GM21619 (cell line): ENCODE results near the gene TCF7.

Experiments
- ATAC-seq: cut with Tn5 transposase; IDR thresholded peaks from one replicate; pipeline ENCODE4 v1.9.1; 2021; ENCODE audit not compliant: unreplicated experiment

The TCF7 gene

DNA sequence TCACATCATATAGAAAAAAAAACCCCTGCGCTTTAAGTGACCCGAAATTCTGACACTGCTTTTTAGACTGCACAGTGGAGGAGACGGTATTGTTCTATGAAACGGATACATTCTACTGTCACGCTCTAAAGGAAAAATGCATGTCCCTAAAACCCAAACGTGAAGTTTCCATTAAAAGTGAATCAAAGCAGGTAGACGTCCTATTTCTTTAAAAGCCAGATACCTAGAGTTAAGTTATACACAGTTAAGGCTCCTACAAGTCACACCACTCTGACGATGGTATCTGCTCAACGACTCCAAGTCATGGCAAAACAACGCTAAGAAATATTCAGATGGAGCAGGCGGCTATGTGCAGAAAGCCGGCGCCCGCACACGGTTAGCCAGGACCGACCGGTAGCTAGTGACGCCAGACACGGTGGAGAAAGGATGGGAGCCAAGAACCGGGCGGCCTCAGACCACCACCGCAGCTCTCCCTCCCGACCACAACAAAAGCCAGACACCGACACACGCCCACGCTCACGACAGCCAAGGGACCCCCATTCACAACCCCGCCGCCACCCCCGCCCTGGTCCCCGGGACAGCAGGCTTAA, 61.5 kb downstream of the TCF7 start:
- peak; percentile 11 for ATAC-seq

- peak; percentile 69 for ATAC-seq
Observed at GRCh38 chr5:134176511-134177368, 62.3 kb downstream of the TCF7 start, which contains the start of gene SKP1. Gene SKP1 (minus strand): TSS chr5:134176950. CDS start chr5:134174022, 2,928 bp downstream.

- no peak for ATAC-seq
Observed at GRCh38 chr5:134177369-134178095, 63.1 kb downstream of the TCF7 start.

- ATAC-seq, result no peak
Observed at GRCh38 chr5:134178096-134178419, 63.6 kb downstream of the TCF7 start.

DNA sequence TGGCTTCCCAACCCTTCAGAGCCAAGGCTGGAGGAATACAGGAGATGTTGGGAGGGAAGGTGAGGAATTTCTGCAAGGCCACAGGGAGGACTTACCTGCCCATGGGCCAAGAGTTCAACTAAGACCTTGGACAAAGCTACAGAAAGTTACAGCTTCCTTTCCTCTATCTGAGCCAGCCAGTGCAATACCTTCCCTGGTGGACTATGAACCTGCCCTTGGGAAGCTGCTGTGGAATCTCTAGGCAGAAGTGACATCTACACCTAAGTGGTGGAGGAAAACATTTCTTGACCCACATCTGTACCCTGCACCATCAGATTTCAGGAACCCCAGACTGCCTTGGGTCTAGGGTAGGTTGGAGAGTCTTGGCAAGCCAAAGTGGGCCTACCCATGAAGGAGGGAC, 69.0 kb downstream of the TCF7 start:
- no peak for ATAC-seq

DNA sequence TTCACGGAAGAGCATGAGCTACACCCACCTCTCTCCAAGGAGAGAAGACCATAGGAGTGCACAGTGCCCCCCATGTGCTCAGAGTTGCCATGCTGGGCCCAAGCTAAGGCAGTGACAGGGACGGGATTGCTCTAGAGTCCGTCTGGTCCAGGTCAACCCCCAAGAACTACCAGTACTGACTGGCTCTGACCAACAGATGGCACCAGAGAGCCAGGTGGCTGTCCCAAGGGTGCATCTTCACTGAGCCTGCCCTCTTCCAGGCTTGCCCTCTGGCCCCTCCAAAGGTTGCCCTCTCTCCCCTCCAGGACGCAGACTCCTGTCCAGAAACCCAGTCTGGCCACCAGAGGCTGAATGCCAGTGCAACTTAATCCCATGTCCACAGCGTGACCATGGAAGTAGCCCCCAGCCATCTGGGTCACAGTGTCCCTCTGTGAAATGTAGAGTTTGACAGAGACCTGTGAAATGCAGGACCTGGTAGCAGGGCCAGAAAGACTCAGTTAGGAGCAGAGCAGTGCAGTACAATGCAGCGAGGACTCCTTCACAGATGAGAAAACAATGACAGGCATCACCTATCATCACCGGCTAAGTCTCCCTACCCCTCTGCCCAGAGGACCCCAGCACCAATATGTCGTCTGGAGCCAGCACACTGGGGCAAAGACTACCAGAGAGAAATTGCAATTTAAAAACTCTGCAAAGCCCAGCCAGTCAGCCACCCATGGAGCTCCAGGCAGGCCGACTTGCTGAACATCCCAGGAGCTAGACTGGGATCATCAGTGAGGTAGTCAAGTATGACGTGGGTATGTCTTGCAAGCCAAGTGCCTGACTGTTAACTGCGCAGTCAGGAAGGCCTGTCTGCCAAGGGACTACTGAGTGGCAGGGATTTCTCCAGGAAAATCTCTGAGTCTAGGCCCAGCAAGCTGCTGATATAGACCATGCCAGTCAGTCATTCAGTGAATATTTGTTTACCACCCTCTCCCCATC, 70.0 kb downstream of the TCF7 start:
- ATAC-seq, result peak; percentile 69

GRCh38 chr5:134188092-134188491, 73.6 kb downstream of the TCF7 start:
- ATAC-seq, result no peak

DNA sequence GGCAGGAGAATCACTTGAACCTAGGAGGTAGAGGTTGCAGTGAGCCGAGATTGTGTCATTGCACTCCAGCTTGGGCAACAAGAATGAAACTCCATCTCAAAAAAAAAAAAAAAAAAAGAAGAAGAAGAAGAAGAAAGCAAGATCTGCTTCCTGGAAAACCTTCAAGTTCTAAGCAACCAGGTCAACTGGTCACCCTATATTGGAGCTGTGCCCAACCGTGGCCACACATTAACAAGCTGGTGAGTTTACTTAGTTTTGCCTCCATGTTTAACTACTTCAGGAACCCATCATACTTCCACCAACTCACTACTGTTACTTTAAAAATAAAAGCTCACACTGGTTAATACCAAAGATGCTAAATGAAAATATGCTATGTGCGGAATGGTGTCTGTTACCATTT, 74.5 kb downstream of the TCF7 start:
- no peak for ATAC-seq

DNA sequence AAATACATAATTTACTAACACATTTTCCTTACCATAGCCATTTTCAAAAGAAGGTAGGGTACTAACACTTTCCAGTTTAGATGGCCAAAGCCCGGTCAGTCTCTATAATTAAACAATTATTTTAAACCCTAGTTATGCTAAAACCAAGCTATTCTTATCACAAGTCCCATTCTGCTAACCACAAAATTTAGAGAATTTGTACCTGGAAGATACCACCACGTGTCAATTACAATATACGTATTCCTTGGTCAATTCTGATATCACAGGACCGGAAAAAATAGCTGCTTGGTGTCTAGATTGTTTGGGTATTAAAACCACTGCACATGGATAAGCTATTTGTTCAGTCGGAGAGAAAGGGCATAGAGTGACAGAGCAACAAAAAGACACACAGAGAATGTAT, 81.2 kb downstream of the TCF7 start:
- ATAC-seq, result no peak
